Measurements from ENCODE around the gene ST6GALNAC5.

The ST6GALNAC5 gene

DNA sequence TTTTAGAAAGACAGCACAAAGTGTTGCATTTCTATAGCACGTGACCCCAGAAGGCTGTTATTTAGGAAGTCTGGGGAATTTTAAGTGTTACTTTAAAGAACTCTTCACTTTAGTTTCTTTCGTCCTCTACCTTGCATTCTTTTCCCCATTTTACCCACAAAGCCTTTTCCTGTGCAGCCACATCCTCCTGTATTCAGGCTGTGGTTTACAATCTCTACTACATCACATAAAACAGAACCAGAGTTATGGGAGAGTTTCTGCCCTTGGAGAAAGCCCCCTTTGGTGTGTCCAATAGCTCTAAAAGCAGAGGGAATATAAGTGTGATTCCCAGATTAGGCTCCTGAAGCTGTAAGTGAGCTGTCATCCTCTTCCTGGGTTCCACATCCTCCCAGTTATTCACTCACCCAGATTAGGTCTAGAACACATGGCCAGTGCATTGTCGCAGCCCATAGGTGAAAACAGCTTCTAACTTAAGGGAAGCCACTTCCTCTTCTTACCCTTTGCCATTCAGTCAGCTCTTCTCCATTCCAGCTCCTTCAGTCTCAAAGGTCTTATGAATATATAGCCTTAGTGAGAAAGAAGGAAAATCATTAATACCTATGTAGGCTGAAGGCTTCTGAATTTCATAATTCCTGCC lies 180.8 kb downstream of the ST6GALNAC5 start:
- no peak for DNase-seq (ENCODE audit: low spot score)

DNA sequence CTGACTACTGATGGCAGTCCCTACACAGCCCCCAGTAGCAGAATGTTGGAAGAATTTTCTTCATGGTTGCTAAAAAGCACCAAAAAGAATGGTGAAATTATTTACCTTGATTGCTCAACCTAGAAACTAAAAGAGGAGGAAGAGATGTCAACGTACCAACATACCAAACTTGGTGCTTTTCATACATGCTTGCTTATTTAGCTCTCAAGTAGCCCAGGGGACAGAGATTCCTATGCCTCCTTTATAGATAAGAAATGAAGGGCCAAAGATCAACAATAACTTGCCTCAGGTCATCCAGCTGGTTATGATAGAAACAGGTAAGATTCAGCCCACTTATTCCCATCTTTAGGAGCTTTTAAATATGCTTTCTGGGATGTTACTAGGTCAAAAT lies 181.3 kb downstream of the ST6GALNAC5 start:
- no peak for DNase-seq (ENCODE audit: low spot score)

DNA sequence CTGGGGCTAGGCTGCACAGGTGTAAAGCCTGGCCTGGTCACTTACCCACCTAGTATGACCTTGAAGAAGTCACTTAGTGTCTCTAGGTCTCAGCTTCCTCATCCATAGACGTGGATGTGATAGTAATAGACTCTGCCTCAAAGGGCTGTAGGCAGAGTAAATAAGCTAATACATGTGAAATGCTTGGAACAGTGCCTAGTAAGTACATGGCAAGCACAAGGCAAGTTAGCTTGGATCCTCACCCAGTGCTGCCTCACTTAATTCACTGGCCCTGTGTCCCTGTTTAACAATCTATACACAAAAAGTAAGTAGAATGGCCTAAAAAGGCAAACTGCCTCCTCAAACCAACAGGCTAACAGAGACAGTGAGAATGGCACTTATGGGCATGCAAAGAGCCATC lies 184.1 kb downstream of the ST6GALNAC5 start:
- DNase-seq (ENCODE audit: low spot score): no peak

DNA sequence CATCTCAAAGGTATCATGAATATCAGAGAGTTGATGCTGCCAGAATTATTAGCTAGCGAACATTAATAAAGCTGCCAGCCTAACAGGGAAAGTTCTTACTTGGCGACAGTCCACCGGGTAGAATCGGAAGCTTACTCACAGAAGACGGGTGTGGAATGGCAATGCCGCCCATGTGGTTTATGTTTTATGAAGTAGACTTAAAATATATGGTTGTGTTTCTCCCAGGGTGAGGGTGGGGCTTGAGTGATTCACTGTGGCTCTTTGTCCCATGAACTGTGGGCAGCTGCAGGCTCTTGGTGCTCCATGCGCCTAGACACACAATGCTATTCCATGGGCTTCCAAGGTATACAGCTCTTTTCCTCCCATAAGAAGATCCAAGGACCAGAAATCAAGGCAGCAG lies 189.2 kb downstream of the ST6GALNAC5 start:
- DNase-seq (ENCODE audit: low spot score): no peak

DNA sequence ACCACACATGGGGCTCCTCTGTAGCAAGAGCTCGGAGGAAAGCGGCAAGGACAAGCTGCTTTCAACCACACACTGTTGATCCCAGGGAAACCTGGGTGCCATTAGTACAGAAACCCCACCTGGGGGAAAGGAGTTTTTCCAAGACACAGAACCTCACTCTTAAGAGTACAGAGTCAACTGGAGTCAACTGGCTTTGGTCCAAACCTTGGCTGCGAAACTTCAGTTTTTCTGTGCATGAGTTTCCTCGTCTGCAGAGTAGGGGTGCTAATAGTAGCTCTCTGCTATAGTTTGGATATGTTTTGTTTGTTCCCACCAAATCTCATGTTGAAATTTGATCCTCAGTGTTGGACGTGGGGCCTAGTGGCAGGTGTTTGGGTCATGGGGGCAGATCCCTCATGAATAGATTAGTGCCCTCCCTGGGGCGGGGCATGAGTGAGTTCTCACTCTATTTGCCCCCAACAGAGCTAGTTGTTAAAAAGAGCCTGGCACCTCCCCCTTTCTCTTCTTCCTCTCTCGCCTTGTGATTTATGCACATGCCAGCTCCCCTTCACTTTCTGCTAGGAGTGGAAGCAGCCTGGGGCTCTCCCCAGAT lies 190.8 kb downstream of the ST6GALNAC5 start:
- no peak for DNase-seq (ENCODE audit: low spot score)

DNA sequence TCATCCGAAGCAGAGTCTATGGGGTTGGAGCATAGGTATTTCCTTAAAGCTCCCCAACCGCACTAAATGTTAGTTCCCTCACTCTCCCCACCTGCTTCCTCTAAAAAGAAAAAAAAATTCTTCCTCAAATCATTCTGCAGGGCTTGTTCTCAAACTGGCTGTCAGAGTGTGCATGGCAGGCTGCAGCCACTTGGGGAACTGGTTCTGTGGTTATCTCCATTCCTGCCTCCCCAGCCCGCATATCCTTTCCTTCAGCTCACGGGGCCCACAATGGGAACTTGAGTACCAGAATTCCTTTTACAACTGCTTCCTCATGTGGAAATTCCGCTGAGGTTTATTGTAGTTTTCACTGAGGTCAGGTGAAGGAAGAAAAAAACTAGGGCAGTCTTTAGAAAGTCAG lies 192.7 kb downstream of the ST6GALNAC5 start:
- DNase-seq (ENCODE audit: low spot score): no peak

DNA sequence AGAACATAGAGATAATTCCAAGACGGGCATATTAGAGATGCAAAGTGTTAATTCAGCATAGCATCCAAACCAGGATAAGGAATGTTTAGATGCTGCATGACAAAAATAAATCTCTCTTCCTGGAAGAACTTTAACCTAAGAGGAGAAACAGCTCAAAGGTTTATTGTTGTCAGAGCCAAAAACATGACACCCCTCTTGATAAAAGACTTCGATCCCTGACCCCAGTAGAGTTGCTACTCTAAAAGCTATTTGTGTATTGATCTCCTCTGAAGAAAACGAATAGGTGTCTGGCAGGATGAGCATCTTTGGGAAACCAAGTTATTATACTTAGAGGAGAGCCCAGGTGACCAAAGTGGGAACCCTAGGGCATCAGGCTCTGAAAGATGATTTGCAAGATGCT lies 193.9 kb downstream of the ST6GALNAC5 start:
- DNase-seq (ENCODE audit: low spot score): no peak

DNA sequence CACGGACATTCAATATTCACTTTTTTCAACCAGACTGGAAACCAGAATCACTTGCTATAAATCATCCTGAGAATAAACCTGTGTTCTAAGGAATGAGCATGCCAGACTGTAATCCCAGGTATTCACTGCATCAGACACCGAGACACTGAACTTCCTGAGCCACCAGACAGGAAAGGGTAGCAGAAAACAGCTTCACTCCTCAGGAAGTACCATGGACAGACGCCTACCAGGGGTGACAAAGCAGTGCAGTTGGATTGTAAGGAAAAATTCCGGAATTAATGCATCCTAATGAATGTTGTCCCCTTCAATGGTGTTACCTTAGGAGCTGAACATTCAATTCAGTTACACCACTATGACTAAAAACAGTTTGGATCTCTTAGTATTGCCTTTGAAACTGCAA lies 195.8 kb downstream of the ST6GALNAC5 start:
- no peak for DNase-seq (ENCODE audit: low spot score)

DNA sequence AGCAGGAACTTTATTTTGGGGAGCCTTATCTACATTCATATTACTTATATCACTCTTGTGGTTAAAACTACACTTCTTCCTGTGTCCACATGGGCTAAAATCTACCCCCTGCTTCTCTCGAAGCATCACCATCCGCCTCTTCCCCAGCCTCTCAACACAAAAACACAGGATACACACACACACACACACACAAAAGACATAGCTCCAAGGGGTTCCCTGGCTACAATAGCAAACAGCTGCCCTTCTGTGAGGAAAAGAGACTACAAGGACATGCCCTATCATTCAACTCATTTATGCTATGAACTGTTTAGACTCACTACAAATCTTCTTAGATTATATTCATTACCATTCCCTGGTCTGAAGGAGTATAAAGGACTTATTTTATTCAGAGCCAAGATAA lies 197.0 kb downstream of the ST6GALNAC5 start:
- no peak for DNase-seq (ENCODE audit: low spot score)

DNA sequence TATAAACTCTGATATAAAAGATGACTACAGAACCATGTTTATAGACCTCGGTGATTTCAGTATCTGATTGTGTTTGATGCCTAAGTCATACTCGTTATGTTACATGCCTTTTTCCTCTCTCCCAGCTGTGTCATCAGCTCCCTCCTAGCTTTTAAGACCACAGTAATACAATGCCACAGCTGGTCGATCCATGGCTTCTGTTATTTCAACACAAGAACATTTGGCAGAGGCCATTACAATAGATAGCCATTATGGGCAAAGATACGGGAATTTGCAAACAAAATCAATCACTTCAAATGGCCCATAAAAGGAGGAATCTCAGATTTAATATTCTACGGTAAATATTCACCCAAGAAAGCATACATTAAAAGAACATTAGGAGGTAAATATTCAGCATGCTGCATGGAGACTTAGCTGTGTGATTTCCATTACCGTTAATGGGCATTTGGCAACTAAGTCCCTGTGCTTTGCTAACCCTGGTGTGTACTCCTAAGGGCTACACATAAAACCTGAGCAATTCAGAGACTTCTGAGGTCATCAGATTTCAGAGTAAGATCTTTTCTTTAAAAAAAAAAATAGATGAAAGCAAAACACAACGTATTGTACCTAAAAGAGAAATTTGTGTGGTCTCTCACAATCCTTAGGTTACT lies 198.5 kb downstream of the ST6GALNAC5 start:
- no peak for DNase-seq (ENCODE audit: low spot score)

DNA sequence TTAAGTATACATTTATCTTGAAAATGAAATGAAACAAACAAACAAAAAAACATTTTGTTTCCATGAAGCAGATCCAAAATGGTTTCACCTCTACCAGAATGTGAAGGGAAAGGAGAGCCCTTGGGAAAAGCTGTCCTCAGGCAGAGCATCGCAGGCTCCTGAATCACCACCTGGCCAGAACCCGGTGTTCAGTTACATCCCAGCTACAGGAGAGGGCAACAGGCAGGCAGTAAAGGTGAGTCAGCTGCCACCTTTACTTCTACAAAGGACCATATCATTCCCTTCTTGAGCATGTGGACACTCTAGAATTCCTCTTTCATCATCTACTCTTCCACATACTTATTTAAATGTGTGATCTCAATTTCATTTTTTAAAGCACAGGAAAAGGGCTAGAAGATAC lies 200.7 kb downstream of the ST6GALNAC5 start:
- DNase-seq (ENCODE audit: low spot score): no peak

DNA sequence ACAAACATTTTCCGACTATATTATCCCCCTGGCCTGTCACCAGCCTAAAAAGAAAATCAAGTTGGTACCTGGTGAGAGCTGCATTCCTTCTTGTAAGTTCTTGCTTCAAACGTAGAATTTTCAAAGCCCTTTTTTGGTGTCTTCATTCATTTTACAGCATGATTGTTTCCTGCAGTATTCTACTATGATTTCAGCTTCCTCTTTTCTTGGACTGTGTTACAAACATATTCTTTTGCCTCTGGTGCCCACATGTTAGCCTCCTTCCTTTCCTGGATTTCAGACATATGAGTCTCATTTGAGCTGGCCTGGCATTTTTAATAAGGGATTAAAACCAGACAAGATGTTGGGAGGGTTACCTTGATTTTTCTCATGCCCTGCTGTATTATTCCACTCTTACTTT lies 209.5 kb downstream of the ST6GALNAC5 start:
- no peak for DNase-seq (ENCODE audit: low spot score)

DNA sequence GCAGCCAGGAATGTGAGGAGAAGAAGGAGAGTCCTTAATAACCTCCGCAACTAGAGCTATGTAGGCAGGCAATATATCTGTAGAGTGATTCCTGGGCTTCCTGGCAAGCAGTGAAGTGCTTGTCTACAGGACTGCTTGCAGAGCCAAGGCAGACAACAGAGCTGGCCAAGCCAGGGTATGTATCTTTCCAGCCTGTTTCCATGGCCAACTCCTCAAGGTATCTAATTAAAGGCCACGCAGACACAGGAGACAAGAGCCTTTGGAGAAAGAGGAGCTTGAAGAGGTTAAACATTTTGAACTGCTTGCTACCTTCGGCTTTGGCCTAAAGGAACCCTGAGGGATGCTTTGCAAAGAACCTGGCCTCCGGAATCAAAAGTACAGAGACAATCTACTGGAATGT lies 214.6 kb downstream of the ST6GALNAC5 start:
- no peak for DNase-seq (ENCODE audit: low spot score)

DNA sequence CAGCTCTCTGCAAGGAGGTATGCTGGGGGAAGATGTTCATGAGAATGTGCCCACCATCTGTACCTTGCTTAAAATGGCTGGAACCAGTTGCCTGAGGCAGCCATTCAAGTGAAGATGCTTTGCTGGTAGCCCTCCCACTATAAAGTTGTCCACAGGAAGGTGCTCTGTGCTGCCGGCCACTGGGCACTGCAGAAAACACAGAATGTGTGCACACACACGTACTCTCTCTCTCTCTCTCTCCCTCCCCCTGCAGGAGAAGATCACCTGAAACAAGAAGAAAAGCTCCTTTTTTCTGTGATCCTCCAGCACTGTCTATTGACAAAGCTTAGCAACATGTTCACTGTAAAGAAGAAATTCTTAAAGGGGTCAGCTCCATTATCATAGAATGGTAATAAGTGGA lies 217.2 kb downstream of the ST6GALNAC5 start:
- DNase-seq (ENCODE audit: low spot score): no peak

DNA sequence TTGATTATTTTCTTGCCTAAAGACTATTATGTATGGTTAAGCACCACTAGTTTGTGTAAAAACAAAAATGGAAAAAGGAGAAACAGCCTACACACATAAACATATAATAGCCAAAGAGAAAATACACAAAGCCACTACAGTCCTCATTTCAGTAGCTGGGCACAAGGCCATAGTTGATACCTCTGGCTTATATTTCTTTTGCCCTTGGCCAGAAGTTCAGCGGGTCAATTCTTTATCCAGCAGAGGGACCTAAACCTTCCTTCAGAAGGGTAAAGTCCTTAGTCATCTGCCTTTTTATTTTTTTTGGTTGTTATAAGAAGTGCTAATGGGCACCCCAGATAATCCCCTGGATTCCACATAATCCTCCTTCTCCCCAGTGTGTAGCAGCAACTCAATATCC lies 217.8 kb downstream of the ST6GALNAC5 start:
- DNase-seq (ENCODE audit: low spot score): no peak

DNA sequence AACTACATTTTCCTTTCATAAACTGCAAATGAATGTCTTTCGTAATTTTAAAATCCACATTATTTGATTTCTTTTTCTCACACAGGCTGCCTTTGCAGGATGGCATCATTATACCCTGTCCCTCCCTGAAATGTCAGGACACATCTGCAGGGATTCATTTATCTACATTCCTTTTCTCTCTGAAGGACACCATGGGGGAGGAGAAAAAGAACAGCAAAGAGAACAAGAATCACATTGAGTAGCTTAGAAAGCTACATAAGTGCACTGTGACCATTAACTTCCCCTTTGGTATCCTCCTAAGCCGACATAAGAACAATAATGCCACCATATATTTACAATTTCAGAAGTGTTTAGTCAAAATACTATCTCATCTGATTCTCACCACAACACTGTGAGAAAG lies 222.5 kb downstream of the ST6GALNAC5 start:
- DNase-seq (ENCODE audit: low spot score): no peak

DNA sequence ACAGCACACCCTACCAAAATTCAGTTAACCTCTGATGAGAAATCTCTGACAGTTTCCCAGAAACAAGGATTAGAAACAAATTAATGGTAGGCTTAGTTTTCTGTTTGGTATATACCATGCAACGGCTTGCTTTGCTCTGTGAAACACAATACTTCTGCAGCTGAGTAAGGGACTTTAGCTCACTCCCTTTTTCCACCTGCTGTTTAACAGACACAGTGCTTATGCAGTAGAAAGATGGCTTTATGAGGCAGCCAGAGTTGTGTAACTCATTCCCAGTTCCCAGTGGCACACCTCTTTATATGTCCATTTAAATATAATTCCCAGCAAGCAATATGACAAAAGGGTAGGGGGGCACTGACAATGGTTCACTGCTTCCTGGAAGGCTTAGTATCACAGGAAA lies 228.0 kb downstream of the ST6GALNAC5 start:
- DNase-seq (ENCODE audit: low spot score): no peak

DNA sequence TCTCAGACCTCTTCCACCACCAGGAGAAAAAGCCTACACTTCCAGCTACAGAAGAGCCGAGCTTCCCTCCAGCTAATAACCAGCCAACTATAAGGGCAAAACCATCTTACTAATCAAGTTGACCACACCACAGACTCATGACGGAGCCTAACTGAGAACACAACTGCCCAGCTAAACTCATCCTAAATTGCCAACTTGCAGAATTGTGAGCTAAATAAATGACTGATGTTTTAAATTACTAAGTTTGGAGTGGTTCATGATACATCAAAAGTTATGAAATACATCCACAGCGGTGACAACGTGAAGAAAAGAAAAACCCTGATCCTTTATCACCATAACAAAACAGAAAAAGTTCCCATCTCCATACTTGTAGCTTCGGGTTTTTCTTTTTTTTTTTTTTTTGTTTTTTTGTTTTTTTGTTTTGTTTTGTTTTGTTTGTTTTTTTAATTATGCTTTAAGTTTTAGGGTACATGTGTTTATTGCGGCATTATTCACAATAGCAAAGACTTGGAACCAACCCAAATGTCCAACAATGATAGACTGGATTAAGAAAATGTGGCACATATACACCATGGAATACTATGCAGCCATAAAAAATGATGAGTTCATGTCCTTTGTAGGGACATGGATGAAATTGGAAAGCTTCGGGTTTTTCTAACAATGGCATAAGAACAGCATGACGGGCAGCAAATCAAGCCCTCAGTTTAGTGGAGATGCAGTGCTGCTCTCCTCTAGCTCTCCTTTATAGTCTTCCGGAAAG lies 229.4 kb downstream of the ST6GALNAC5 start:
- no peak for DNase-seq (ENCODE audit: low spot score)

DNA sequence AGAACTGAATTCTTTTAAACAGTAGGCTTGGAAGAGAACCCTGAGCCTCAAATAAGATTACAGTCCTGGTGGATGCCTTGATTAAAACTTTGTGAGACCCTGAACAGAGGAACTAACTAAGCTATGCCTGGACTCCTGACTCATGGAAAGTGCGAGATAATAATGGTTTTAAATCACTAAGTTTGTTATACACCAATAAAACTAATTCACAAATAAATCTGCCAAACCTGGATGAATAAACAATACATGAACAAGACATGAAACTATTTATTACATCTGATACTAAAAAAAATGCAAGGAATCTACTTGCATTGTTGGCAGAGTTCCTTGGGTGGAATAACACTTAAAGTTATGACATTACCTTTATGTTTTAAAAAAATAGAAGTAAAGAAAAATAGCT lies 233.6 kb downstream of the ST6GALNAC5 start:
- no peak for DNase-seq (ENCODE audit: low spot score)

DNA sequence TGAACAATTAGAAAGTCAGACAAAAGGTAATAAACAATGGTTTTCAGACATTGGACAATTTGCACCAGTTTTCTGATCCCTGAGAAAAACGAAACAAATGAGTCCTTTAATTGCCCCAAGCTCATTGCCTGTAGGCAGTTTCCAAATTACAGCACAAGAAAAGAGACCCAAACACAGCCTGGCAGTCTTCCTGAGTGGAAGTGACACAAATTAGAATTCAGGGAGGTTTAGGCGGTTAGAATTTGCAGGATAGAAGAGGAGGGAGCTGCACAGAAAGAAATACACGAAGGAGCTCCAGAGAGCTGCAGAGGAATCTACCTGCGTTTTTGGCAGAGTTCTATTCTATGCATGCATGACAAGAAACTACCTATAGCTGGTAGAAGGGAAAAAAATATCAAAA lies 236.2 kb downstream of the ST6GALNAC5 start:
- no peak for DNase-seq (ENCODE audit: low spot score)

DNA sequence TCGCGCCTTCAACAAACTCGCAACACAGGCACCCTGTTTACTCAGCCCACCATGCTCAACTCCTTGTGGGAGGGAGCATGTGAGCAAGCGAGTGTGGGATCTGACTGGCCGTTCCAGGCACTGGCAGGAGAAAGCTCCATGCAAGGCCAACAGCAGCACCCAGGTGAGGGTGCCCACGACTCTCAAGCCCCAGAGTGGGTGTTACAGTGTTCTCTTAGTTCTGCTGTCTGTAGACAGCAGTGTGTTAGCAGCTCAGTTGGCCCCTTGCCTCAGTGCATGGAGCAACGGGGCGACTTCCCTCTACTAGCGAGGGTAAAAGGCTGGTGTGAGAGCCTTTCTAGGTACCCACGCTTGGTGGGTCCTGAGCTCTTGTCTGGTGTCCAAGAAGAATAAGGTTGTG lies 237.4 kb downstream of the ST6GALNAC5 start:
- no peak for DNase-seq (ENCODE audit: low spot score)
